Neutrophil (primary cell): ENCODE results near the gene COL4A1.
"Not testable (repeated sequence)": the region's sequence is repeated elsewhere in the genome, so short reads cannot be mapped to it uniquely, and the experiment has no call there.

Experiments
- H3K27ac ChIP-seq: fragments of 200-600 bp; sonication (generic); 2 replicates; pipeline ENCODE4 v1.5.1; 2016; ENCODE audit warnings: mild to moderate bottlenecking, moderate library complexity
- H3K27me3 ChIP-seq: fragments of 200-600 bp; sonication (generic); 2 replicates; pipeline ENCODE4 v1.6.0; 2016; ENCODE audit warnings: mild to moderate bottlenecking
- H3K36me3 ChIP-seq: fragments of 200-600 bp; sonication (generic); 2 replicates; pipeline ENCODE4 v1.5.1; 2017
- H3K4me1 ChIP-seq, 2 experiments: fragments of 200-600 bp in 1 of 2; sonication (generic) in 1 of 2; 1 replicate in 1 of 2; 2 replicates in 1 of 2; pipeline versions ENCODE4 v1.5.1 to v1.6.1; 2013 to 2016; ENCODE audit warnings: low read depth in 1 of 2, low read length in 1 of 2, mild to moderate bottlenecking in 1 of 2, moderate library complexity in 1 of 2; ENCODE audit not compliant: control insufficient read depth in 1 of 2, insufficient read depth in 1 of 2
- H3K4me3 ChIP-seq, 2 experiments: fragments of 200-600 bp in 1 of 2; sonication (generic) in 1 of 2; 1 replicate in 1 of 2; 2 replicates in 1 of 2; pipeline ENCODE4 v1.5.1; 2013 to 2016; ENCODE audit warnings: low read depth in 1 of 2, low read length in 1 of 2, mild to moderate bottlenecking in 1 of 2, moderate library complexity in 1 of 2
- H3K9me3 ChIP-seq: fragments of 200-600 bp; sonication (generic); 2 replicates; pipeline ENCODE4 v1.5.1; 2016
- TF ChIP-seq, protein P1 (sequence below): fragments of 200-600 bp; sonication (generic); IDR thresholded peaks from 2 replicates; pipeline ENCODE4 v1.5.1; 2016; ENCODE audit warnings: antibody characterized with exemption

Gene COL4A1

DNA sequence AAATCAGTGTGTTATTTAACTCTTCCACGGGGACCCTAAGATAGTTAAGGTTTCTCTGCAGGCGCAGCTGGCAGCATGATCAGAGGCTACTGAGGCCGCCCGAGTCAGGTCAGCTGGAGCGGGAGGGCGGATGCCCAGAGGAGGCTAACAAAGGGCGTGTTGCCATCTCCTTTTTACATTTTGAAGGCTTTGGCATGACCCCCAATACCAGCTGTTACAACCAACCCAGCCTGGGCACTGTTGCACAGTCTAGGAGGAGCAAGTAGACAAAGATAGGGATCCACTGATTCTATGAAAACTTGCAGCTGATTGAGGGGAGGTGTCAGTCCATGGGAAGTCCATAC lies 15.8 kb upstream of the COL4A1 start:
- no peaks in the 10 kb centered on the region for H3K36me3 ChIP-seq
- H3K4me3 ChIP-seq, result no peak overlapping the region
- no peaks in the 10 kb centered on the region for H3K4me1 ChIP-seq
- TF ChIP-seq, protein P1, sequence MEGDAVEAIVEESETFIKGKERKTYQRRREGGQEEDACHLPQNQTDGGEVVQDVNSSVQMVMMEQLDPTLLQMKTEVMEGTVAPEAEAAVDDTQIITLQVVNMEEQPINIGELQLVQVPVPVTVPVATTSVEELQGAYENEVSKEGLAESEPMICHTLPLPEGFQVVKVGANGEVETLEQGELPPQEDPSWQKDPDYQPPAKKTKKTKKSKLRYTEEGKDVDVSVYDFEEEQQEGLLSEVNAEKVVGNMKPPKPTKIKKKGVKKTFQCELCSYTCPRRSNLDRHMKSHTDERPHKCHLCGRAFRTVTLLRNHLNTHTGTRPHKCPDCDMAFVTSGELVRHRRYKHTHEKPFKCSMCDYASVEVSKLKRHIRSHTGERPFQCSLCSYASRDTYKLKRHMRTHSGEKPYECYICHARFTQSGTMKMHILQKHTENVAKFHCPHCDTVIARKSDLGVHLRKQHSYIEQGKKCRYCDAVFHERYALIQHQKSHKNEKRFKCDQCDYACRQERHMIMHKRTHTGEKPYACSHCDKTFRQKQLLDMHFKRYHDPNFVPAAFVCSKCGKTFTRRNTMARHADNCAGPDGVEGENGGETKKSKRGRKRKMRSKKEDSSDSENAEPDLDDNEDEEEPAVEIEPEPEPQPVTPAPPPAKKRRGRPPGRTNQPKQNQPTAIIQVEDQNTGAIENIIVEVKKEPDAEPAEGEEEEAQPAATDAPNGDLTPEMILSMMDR, result no peak
- H3K27ac ChIP-seq, result no peak overlapping the region
- no peaks in the 10 kb centered on the region for H3K9me3 ChIP-seq
- H3K27me3 ChIP-seq, result peaks cover 90% of the 10 kb centered on the region

DNA sequence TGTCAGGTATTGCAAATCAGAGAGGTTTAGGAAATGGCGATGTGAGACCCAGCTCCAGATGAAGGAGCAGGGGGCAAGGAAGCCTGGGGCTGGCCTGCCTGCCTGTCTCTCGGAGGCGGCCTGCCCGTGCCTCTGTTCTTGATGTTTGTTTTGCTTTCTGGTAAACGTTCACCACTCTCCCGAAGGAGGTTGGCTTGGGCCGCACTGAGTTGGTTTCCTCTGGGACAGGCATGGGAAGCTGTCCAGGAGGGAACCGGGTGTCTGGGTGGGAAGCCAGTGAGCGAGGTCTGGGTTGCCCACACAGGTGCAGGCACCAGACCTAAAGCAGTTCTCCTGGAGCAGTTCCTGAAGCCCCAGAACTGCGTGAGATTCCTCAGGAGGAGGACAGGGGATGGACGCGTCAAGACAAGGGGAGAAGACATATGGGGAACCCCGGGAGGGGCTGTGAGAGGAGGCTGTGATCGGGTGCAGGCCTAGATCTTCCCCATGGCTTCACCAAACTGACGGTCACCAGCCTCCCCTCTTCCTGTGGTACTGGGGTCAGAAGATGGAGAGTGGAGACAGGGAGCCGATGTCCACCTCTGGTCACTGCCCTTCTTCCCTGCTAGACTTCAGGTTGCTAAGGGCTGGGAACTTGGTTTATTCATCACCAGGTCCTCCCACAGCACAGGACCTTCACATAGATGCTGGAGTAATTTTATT lies 15.3 kb upstream of the COL4A1 start:
- H3K9me3 ChIP-seq, result no peaks in the 10 kb centered on the region
- TF ChIP-seq, protein P1, result no peak
- no peak overlapping the region for H3K27ac ChIP-seq
- no peak overlapping the region for H3K4me3 ChIP-seq
- no peaks in the 10 kb centered on the region for H3K36me3 ChIP-seq
- H3K27me3 ChIP-seq, result peaks cover 90% of the 10 kb centered on the region
- H3K4me1 ChIP-seq, result no peaks in the 10 kb centered on the region

DNA sequence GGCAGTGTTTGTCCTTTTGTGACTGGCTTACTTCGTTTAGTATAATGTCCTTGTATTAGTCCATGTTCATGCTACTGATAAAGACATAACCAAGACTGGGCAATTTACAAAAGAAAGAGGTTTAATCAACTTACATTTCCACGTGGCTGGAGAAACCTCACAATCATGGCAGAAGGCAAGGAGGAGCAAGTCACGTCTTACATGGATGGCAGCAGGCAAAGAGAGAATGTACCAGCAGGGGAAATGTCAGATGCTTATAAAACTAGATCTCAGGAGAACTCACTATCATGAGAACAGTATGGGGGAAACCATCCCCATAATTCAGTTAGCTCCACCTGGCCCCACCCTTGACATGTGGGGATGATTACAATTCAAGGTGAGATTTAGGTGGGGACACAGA lies 14.6 kb upstream of the COL4A1 start:
- H3K36me3 ChIP-seq, H3K4me1 ChIP-seq, H3K4me3 ChIP-seq, H3K9me3 ChIP-seq, H3K27ac ChIP-seq: not testable (repeated sequence)
- peaks cover 83% of the 10 kb centered on the region for H3K27me3 ChIP-seq

DNA sequence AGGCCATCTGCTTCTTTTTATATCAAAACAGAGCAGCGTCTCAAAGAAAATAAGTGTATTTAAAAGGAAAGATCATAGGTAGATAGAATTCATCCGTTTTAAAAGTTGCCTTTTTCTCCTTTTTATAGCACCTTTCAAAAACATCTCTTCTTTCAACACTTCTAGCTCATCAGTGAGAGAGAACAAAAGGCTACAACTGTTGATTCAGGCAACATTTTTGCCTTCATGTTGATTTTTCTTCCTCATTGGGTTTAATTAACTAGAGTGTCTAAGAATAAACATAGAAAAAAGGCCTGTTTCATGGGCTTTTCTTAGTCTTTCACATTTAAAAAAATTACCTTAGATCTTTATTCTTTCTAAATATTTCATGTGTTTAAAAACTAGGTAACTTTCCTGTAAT lies 13.7 kb upstream of the COL4A1 start:
- Histone ChIP-seq H3K36me3 (no peaks in the 10 kb centered on the region), H3K27ac (no peak overlapping the region), H3K27me3 (peaks cover 74% of the 10 kb centered on the region), H3K4me1 (no peaks in the 10 kb centered on the region), H3K4me3 (no peak overlapping the region), H3K9me3 (no peaks in the 10 kb centered on the region)
- TF ChIP-seq, protein P1, result no peak

DNA sequence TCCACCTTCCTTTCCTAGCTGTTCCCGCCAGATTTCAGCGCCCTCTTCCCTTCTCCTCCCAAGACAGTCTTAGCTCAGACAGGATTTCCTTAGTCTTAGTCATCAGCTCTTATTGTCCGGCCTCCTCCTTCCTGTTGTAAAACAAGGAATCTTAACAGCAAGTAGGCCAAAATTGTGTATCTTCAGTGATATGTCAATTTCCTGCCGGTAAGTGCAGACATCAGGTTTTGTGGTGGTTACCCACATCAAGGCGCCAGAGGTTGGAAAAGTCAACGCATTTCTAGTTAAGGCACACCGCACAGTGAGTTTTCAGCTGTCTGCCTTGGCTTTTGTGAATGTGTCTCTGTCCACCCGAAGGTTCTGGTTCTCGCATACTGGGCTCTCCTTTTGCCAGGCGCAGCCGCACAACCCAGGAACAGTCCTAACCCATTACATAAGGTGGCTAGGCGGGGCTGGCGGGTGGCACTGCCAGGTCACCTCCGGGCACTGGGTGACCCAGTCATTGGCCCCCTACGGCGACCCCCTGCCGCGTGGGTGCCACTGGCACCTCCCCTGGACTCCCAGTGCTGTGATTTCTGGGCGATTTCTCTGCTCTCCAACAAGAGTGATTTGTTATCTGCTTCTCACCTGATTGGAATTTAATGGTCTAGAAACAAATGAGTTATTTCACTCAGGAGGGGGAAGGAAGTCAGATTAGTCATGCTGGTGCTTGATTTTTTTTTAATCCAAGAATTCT lies 13.0 kb upstream of the COL4A1 start:
- Histone ChIP-seq H3K4me1 (no peaks in the 10 kb centered on the region), H3K27me3 (peaks cover 68% of the 10 kb centered on the region), H3K9me3 (no peaks in the 10 kb centered on the region), H3K36me3 (no peaks in the 10 kb centered on the region), H3K4me3 (no peak overlapping the region), H3K27ac (no peak overlapping the region)
- TF ChIP-seq, protein P1, result no peak

DNA sequence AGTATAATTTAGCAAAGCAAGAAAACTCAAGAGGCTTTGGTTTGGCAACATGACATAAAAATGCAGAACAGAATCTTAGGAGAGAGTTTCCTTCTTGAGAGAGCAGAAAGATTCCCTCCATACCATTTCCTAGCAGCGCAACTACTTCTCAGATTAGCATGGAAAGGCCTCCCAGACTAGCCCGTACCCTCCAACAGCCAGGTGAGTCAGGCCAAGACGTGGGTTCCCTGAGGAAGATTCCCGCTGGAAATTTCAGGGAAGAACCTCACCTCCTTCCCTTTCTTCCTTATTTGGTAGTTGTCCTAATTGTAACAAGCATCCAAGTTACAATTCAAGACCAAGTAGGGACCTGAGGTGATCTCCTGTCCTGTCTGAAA lies 12.4 kb upstream of the COL4A1 start:
- no peak overlapping the region for H3K27ac ChIP-seq
- H3K27me3 ChIP-seq, result peaks cover 68% of the 10 kb centered on the region
- no peaks in the 10 kb centered on the region for H3K4me1 ChIP-seq
- H3K4me3 ChIP-seq, result no peak overlapping the region
- H3K36me3 ChIP-seq, result no peaks in the 10 kb centered on the region
- no peaks in the 10 kb centered on the region for H3K9me3 ChIP-seq
- TF ChIP-seq, protein P1, result no peak
